ENCODE data around the gene RUFY4.
A peak's percentile ranks its signal among the peaks of the same experiment; 100 is the strongest.
"Not testable (repeated sequence)": the region's sequence is repeated elsewhere in the genome, so short reads cannot be mapped to it uniquely, and the experiment has no call there.

Gene RUFY4

DNA sequence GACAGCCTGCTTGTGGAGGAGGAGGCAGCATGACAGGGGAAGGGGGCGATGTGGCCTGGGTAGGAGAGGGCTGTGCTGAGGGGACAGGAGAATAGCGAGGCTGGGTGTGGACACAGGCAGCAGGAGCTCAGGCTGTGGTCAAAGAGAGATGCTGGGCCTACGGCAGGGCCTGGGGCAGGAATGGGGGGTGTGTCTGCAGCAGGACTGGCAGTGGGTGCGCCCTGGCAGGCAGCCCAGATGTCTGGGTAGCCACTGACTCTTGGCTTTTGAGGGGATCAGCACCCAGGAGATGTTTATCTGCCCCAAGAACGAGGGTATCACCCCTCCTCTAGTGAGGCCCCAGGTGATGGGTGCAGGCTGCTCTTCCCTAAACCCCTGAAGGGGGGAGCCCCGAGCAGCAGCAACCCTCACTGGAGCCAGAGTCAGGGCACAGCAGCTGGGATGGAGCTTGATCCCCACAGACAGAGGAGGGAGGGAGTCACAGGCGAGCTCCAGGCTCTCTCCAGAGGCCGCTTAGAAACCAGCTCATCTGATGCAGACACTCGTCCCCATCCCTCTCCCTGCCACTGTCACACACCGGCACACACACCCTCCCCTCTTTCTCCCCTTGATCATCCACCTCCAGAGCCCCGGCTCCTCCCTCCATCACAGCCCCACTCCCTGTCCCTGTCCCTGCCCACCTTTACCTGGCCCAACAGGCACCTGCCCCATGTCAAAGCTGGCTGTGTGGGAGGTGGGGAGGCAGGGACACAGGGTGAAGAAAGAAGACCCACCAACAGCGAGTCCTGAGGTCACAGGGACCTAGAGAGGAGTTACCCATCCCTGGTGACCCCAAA lies 36.5 kb upstream of the RUFY4 start:
- H3K27ac ChIP-seq: no peak overlapping the region
- TF ChIP-seq, protein P1, sequence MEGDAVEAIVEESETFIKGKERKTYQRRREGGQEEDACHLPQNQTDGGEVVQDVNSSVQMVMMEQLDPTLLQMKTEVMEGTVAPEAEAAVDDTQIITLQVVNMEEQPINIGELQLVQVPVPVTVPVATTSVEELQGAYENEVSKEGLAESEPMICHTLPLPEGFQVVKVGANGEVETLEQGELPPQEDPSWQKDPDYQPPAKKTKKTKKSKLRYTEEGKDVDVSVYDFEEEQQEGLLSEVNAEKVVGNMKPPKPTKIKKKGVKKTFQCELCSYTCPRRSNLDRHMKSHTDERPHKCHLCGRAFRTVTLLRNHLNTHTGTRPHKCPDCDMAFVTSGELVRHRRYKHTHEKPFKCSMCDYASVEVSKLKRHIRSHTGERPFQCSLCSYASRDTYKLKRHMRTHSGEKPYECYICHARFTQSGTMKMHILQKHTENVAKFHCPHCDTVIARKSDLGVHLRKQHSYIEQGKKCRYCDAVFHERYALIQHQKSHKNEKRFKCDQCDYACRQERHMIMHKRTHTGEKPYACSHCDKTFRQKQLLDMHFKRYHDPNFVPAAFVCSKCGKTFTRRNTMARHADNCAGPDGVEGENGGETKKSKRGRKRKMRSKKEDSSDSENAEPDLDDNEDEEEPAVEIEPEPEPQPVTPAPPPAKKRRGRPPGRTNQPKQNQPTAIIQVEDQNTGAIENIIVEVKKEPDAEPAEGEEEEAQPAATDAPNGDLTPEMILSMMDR (conservative IDR thresholded peaks at IDR 0.05): no peak

DNA sequence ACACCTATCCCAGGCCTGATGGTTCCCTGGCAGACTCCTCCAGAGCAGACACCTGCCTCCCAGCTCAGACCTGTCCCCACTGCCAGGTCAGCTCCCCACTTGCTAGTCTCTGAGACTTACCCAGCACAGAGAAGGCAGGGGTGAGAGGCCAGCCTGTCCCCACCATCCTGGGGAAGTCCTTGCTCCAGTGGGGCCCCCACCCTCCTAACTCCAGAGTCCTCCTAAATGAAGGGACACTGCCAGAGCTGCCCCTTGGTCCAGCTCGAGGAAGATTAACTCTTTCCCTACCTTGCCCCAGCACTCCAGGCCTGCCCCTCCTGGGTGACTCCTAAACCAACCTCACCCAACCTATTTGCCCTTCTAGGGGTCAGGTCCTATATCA lies 35.9 kb upstream of the RUFY4 start:
- no peak overlapping the region for H3K27ac ChIP-seq
- TF ChIP-seq, protein P1 (conservative IDR thresholded peaks at IDR 0.05): no peak

DNA sequence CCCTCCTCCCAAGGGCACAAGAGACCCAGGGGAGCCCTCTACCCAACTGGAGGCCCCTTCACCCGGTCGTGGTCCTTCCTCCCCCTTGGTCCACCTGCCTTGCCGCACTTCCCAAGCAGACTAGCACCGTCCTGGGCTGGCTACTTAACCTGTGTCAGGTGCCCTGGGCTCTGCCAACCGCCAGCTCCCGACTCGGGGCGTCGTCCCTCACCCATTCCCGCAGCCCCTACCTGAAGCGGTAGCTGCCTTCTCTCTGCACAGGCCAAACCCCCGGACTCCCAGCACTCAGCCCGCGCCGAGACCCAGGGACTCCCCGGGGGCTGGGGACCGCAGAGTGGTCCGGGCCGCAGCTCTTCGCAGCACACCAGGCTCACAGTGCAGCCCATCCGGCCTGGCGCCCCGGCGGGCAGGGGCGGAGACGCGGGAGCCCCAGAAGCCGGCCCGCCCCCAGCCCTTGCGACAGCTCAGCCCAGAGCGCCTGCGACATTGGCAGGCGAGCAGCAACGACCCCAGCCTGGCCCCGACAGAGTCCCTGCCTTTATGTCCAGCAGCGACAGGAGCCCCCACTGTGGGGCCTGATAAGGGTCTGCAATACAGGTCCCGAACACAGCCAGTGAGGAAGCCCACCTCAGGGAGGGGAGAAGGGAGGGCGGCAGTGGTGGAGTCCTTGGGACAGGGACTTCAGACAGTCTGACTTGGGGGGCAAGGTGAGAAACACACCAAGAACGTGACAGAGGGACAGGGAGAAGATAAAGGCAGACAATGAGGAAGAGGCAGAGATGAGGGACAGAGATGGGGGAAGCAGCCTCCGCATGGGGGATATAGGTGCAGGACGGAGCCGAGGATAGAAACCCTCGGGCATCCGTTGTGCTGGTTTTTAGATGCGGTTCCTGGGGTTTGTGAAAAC lies 35.2 kb upstream of the RUFY4 start:
- TF ChIP-seq, protein P1 (conservative IDR thresholded peaks at IDR 0.05): no peak
- no peak overlapping the region for H3K27ac ChIP-seq

DNA sequence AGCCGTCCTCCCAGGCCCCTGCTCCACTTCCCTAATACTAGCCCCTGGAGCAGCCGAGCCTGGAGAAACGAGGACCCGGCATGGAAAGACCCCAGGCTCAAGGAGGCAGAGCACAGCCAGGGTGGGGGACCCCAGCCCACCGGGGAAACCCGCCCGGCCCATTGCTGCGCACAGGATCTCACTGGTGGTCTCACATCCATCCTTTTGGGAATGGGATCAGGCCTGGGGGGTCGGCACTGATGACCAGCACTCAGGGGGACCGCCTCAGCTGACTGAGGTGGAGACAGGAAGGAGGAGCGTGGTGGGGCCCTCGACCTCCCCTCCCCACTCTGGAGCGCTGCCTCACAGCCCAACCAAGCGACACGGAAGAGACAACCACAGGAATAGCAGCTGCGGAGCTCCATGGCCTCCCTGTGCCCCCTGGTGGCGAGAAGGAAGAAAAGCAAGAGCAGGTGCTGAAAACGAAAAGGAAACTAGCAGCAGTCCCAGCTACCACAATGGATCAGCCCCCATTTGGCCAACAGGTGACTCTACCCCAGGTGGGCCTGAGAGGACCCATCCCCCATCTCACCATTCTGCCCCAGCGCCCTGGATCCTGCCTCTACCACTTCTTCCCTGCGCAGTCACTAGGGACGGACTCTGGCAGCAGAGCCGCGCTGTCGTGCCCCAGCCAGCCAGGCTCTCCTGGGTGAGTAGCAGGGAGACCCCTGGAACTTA lies 34.4 kb upstream of the RUFY4 start:
- not testable (repeated sequence) for H3K27ac ChIP-seq
- TF ChIP-seq, protein P1 (conservative IDR thresholded peaks at IDR 0.05): peak; percentile 71

DNA sequence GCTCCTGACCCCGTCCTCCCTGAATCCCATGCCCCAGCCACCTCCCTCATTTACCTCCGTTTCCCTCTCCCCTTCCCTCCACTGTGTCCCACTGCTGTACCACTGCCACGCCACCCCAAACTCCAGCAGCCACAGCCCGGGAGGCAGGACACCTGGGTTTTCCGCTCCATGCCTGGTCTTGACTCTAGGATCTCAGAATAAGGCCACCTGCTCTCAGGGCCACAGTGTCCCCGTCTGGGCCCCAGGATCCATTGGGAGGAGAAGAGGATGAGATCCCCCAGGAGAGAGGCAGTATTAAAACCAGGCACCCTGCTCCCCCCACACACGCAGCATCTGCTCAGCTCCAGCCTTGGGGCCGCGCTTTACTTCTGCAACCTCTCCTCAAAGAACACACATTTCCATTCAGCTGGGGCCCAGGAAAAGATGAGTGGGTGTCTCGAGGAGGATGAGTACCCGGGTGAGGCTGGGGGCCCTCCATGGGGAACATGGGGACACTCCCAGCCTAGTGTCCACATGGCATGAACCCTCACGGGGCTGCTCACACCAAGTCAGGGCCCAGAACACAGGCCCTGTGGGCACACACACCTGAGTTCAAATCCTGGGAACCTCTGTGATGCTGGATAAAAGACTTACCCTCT lies 33.5 kb upstream of the RUFY4 start:
- H3K27ac ChIP-seq: no peak overlapping the region
- TF ChIP-seq, protein P1 (conservative IDR thresholded peaks at IDR 0.05): no peak

DNA sequence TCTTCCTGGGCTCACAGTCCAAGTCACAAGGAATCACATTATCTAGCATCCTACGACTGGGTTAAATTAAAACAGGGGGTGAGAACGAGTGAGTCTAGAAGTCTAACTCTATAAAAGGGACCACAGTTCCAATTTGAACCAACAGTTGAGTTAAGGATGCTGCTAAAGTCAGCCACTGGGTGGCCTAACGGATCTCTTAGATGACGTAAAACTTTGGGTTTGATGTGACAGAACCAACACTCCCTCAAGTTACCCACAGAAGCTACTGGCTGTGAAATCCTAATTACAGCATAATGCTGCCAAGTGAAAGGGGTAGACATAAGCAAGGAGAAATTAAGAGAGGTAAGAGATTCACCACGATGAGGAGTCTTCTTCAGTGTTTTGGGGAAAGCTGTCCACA lies 32.7 kb upstream of the RUFY4 start:
- no peak overlapping the region for H3K27ac ChIP-seq
- TF ChIP-seq, protein P1 (conservative IDR thresholded peaks at IDR 0.05): no peak
